ENCODE measurements around the gene PALMD.

PALMD gene

DNA sequence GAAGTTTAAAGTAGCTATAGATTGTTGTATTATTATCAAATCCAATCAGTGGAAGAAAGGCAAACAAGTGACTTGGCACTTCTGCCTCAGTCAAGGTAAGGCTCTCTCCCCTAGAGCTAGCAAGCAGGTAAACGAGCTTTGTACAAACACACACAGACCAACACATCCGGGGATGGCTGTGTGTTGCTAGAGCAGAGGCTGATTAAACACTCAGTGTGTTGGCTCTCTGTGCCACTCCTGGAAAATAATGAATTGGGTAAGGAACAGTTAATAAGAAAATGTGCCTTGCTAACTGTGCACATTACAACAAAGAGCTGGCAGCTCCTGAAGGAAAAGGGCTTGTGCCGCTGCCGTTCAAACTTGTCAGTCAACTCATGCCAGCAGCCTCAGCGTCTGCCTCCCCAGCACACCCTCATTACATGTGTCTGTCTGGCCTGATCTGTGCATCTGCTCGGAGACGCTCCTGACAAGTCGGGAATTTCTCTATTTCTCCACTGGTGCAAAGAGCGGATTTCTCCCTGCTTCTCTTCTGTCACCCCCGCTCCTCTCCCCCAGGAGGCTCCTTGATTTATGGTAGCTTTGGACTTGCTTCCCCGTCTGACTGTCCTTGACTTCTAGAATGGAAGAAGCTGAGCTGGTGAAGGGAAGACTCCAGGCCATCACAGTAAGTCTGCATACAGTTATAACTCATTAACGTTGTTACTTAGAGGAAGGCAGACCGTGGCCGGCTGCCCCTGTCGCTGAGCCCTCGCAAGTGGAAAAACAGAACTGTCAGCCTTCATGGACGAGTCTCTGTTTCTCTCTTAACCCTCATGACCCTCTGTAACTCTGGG, at the start of gene PALMD:
TSS of gene PALMD (plus strand) at position 415 of the 833 bp plus-strand sequence. CDS start at position 620, 205 bp downstream.
- peak; percentile 75 for DNase-seq

GRCh38 chr1:99598738-99599411, 47.0 kb upstream of the PALMD start:
- DNase-seq, result no peak

GRCh38 chr1:99599678-99600175, 46.2 kb upstream of the PALMD start:
- no peak for DNase-seq

GRCh38 chr1:99600782-99601181, 45.1 kb upstream of the PALMD start:
- DNase-seq, result no peak

DNA sequence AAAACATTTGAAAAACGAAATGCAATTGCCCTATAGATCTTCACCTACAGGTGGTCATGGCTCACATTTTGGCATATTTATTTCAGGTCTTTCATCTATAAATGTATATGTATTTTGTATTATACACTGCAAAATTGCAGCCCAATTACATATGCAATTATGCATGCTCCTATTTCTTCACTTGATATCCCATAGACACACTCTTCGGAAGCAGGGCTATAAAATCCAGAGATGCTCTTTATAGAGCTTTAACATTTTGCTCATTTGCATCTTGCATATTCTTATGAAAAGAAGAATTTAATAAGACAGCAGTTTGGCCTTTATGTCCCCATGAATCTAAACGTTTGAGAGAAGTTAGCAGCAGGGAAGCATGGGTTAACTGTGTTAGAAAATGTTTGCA, 44.7 kb upstream of the PALMD start:
- no peak for DNase-seq

- no peak for DNase-seq
These were observed 44.1 kb upstream of the PALMD start for GRCh38 chr1:99601709-99602403.

GRCh38 chr1:99602404-99602969, 43.4 kb upstream of the PALMD start:
- no peak for DNase-seq

DNA sequence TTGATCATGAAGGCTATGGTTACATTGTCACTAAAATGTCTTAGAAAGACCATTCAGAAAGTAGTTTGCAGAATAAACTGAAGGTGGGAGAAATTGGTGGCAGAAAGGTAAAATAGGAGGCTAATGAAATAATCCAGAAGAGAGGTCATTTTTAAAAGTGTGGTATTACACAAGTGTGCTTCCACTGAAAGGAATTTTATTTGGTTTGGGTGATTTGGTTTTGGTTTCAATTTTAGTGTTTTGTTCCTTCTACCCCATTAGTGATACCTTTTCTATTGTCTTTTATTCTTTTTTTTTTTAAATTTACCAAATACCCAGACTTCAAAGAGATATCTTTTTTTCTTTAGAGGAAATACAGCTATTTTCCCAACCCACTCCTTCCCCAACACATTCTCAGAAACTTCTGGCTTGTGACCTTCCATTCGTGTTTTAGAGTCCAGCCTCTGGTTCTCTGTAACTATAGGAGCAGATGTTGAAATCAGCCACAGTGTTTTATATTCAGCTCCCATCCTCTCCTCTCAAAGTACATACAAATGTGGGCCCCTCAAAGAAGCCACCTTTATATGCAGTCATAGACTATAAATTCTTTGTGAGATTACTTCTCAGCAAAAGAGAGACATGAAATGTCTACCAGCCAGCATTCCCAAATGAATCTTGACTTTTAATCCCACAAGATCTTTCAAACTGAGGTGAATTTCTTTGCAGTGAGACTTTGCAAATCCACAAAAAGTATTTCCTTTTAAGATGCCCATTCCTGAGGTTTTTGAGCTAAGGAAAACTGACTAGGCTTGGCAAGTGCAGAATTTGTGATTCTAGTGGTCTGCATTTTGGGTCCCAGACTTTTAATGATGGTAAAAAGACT, 42.0 kb upstream of the PALMD start:
- DNase-seq, result no peak

DNA sequence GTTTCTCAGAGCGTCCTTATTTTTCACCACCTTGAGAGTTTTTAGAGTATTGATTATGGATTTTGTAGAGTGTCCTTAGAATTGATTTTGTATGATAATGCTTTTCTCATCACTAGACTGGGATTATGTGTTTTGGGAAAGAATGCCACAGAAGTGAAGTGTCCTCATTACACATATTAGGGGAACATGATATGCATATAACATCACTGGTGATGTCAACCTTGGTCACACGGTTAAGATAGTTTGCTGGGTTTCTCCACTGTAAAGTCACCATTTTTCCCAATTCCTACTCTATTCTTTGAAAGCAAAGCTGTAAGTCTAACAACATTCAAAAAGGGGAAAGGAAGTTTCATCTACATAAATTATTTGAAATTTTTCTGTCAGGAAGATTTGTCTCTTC, 39.6 kb upstream of the PALMD start:
- no peak for DNase-seq

DNA sequence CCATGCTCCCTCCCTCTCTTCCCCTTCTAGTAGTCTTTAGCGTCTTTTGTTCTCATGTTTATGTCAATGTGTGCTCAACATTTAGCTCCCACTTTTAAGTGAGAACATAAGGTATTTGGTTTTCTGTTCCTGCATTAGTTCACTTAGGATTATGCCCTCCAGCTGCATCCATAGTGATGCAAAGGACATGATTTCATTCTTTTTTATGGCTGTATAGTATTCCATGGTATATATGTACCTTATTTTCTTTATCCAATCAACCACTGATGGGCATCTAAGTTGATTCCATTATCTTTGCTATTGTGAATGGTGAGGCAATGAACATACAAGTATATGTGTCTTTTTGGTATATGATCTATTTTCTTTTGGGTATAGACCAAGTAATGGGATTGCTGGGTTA, 38.3 kb upstream of the PALMD start:
- DNase-seq, result no peak

- no peak for DNase-seq
These were observed 37.9 kb upstream of the PALMD start for GRCh38 chr1:99608058-99608457.

DNA sequence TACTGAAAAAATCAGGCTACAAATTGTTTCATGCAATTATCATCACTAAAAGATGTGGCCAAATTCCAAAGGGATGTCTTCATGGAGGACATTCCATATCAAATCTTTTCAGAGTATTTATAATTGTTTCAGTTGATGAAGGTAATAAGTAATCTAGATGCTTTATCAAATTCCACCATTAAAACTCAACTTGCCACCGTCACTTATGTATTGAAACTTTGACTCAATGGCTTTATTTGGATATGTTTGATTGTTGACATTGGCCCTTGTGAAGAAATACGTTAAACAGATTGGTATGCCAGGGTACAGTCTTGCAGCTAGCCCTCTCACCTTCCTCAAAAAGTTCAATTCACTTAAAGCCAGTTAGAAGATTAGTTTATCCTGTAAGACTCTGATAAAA, 32.2 kb upstream of the PALMD start:
- DNase-seq, result no peak

DNA sequence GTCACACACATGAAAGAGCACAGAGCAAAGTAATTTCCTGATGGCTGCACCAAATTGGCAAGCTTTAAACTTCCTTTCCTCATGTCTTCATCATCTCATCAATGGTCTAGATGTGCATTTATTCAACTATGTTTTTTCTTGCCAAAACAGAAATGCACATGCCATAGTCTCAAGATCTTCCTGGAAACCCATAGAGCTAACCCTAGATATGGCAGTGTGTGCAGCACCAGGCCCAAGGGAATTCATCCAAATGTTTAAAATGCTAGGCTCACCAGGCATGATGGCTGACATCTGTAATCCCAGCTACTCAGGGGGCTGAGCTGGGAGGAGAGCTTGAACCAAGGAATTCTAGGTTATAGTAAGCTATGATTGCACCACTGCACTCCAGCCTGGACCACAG, 31.2 kb upstream of the PALMD start:
- no peak for DNase-seq

GRCh38 chr1:99619583-99619982, 26.3 kb upstream of the PALMD start:
- no peak for DNase-seq

DNA sequence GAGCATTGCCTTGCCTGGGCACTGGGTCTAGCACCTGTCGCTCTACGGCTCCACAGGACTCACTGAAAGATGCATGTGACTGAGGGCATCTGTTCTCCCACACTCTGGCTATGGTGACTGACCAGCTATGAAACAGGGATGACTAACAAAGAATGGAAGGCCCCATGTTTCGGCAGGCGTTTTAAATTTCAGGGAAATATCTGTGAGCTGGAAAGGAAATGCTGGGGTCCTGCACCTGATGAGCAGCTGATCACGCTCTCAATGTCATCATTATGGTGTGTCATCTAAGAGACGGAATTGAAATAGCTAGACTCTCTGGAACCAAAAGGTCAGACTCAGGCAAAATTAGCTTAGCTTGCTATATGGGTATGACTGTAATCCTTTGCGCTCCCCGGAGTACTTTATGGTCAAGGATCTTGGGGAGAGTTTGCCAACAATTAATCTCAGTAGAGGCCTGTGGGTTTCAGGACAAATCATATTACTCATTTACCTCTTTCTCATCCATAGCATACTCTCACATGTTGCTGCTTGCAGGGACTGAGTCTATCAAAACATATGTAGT, 24.5 kb upstream of the PALMD start:
- peak; percentile 19 for DNase-seq

DNA sequence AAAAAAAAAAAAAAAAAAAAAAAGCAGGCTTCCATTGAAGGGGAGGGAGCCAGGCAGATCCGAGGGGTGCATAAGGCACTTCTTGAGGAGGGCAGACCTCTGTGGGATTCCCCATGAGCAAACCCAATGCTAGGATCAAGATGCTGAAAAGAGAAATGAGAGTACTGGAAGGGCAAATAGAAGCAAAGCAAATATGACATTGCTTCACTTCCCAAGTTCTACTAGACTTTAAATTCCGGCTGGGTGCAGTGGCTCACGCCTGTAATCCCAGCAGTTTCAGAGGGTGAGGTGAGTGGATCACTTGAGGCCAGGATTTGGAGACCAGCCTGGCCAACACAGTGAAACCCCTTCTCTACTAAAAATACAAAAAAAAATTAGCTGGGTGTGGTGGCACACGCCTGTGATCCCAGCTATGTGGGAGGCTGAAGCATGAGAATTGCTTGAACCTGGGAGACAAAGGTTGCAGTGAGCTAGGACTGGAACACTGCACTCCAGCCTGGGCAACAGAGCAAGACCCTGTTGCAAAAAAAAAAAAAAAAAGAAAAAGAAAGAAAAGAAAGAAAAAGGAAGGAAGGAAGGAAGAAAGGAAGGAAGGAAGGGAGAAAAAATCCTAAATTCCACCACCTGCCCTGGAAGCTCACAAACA, 23.1 kb upstream of the PALMD start:
- DNase-seq, result no peak

GRCh38 chr1:99623554-99623953, 22.4 kb upstream of the PALMD start:
- DNase-seq, result no peak

DNA sequence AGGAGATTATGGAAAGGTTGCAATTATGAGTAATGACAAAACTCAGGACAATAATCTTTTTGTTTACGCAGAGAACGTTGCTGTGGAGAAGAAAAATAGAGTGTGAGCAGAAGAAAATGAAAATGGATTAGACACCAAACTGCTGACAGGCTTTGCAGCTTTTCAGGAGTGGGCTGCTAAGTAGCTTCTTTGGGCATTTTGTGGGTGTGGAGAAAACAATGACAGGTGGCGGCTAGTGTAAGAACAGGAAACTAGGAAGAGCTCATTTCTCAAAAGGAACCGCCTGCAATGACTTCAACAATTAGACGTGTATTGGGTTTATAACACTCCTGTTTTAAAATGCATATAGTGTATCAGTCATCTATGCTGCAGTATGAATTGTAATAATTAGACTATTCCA, 18.3 kb upstream of the PALMD start:
- DNase-seq, result no peak

GRCh38 chr1:99629164-99629563, 16.7 kb upstream of the PALMD start:
- DNase-seq, result no peak

DNA sequence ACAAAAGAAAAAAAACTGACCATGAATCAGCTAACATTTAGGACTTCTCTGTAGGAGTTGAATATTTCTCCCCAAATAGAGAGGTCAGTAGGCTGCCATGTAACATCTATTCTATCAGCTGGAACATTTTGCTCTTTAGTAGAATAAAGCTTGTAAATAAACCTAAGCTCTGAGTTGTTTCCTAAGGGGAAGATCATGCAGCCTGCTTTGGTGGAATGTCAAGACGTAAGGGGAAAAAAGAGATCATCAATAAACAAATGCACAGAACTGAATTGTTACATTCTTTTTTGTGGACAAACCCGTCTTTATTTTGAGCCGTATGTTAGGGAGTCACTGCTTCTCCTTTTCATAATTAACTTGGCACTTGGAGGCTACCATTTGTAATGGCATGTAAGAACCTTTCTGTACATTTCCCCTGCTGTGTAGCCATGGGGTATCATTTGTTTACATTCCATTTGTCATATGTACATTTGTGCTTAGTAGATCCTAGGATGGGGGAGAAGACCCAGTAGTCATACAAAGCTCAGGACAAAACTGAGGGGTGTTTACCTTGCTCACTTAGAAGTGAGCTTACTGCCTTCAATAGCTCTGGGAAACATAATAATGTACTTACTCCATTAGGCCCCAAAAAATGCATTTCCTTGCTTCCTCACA, 10.8 kb upstream of the PALMD start:
- DNase-seq, result no peak

GRCh38 chr1:99635664-99636063, 10.2 kb upstream of the PALMD start:
- DNase-seq, result no peak
